Skeletal muscle satellite cell (primary cell): ENCODE results near the gene NTNG2.

Experiments
- H3K27me3 ChIP-seq: 2 replicates; pipeline ENCODE4 v1.7.0; 2013; ENCODE audit warnings: low read length; ENCODE audit not compliant: control insufficient read depth, insufficient read depth
- H3K36me3 ChIP-seq: 2 replicates; pipeline ENCODE4 v1.7.0; 2013; ENCODE audit warnings: mild to moderate bottlenecking, control low read depth, low read length; ENCODE audit not compliant: insufficient read depth
- H3K4me1 ChIP-seq: 2 replicates; pipeline ENCODE4 v1.7.0; 2013; ENCODE audit warnings: low read length; ENCODE audit not compliant: control insufficient read depth, insufficient read depth
- H3K4me2 ChIP-seq: 2 replicates; pipeline ENCODE4 v1.7.0; 2013; ENCODE audit warnings: mild to moderate bottlenecking, low read length
- H3K4me3 ChIP-seq: 2 replicates; pipeline ENCODE4 v1.7.0; 2013; ENCODE audit warnings: low read length
- H3K9ac ChIP-seq: 2 replicates; pipeline ENCODE4 v1.7.0; 2013; ENCODE audit warnings: mild to moderate bottlenecking, low read depth, low read length, moderate library complexity
- H3K9me3 ChIP-seq: replicated peaks from 2 replicates; pipeline ENCODE4 v1.7.0; 2013; ENCODE audit warnings: mild to moderate bottlenecking, control low read depth, low read length

Gene NTNG2

DNA sequence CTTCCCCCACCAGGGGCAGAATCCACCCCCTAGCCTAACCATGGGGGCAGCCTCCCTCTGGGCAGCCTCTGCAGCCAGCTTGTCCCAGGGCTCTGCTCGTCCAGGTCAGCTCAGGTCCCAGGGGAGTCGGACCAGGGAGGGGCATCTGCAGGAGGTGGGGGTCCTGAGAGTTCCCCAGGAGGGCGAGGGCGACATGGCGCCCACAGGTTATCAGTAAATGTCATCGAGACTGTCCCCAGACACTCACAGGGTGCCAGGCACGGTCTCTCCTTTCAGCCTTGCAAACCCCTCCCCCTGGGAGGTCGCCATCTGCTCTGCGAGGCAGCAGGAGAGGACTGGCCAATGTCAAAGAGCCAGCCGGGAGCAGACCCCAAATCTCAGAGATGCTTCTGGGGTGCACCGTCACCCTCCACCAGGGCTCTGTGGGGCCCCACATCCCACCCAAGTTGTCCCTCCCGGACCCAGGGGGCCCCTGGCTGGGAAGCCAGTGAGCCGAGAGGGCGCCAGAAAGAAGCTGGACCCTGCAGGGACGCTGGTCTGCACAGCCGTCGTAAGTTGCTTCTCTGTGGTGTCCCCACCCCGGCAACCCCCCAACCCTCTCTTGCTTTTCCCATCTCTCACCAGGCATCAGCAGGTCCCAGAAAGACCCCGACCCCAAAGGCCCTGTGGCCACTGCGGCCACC lies 69.3 kb downstream of the NTNG2 start:
- Histone ChIP-seq H3K9me3 (no peaks in the 10 kb centered on the region), H3K4me1 (no peaks in the 10 kb centered on the region), H3K36me3 (no peaks in the 10 kb centered on the region), H3K27me3 (peaks cover 90% of the 10 kb centered on the region), H3K9ac (no peak overlapping the region), H3K4me2 (no peak overlapping the region), H3K4me3 (no peak overlapping the region)

DNA sequence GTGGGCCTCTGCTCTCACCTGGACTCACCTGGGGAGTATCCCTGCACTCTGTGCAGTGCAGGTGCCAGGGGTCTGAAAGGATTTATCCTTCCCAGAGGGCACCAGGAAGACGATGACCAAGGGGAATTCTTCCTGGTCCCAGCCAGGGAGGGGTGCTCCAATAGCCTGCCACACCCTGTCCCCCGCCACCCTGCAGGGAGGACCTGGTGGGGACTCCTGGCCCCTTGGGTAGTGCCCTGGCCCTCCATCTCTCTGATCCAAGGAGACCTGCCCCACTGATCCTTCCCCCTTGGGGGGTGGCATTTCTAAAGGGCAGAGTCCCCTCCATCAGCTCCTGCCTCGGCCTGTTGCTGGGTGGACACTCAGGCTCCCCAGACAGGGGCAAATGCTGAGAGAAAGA lies 70.7 kb downstream of the NTNG2 start:
- peaks cover 89% of the 10 kb centered on the region for H3K27me3 ChIP-seq
- H3K4me3 ChIP-seq, result no peak overlapping the region
- H3K9ac ChIP-seq, result no peak overlapping the region
- H3K4me1 ChIP-seq, result no peaks in the 10 kb centered on the region
- H3K4me2 ChIP-seq, result no peak overlapping the region
- no peaks in the 10 kb centered on the region for H3K9me3 ChIP-seq
- H3K36me3 ChIP-seq, result no peaks in the 10 kb centered on the region

DNA sequence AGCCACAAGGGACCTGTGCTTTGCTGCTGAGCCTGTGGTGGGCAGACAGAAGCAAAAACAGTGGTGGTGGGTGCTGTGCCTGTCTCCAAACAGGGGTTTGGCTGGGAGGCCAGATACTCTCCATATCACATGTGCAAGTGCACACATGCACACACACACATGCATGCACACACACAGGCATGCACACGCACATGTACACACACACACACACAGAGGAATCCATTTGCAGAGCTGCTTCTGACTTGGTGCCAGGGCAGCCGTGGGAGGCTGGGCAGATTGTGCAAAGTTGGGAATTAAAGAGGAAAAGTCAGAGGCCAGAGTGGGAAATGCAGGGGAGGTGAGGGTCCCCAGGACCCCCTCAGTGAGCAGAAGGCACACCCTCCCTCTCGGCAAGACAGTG lies 71.3 kb downstream of the NTNG2 start:
- Histone ChIP-seq H3K4me2 (no peak overlapping the region), H3K4me3 (no peak overlapping the region), H3K9me3 (no peaks in the 10 kb centered on the region), H3K4me1 (no peaks in the 10 kb centered on the region), H3K36me3 (no peaks in the 10 kb centered on the region), H3K27me3 (peaks cover 88% of the 10 kb centered on the region), H3K9ac (no peak overlapping the region)

DNA sequence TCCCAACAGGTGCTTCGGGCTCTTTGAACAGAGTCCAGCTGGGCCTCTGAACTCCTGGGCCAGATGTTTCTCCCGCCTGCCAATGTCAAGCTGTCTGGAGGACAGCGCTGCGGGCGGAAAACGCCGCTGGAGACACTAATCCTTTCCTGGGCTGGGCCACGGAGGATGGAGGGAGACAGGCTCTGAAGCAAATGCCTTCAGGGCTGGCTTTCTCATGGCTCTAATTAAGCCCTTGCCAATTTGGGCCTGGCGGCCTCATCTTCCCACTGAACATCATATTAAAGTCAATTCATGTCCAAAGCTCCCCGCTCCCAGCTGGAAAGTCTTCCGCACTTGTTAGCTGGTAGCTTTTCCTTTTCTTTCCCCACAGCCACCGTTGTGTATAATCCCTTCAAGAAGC lies 72.7 kb downstream of the NTNG2 start:
- Histone ChIP-seq H3K4me3 (no peak overlapping the region), H3K4me2 (no peak overlapping the region), H3K27me3 (peaks cover 87% of the 10 kb centered on the region), H3K36me3 (no peaks in the 10 kb centered on the region), H3K4me1 (no peaks in the 10 kb centered on the region), H3K9ac (no peak overlapping the region), H3K9me3 (no peaks in the 10 kb centered on the region)

DNA sequence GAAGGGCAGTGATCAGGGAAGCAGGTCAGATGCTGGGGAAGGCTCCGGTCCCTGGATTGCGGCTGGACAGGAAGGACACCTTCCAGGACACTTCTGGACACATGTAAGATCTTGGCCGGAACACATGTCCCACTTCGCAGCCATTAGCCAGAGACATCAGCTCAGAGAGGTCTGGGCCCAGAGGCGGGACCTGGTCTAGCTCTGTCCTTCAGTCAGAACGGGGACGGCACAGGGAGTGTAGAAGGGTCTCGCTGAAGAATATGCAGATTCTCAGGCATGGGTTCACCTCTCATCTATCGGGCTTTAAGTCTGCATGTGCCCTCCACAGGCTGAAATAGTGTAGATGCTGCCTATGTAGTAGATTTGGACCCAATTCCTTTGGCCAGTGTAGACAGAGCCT lies 73.3 kb downstream of the NTNG2 start:
- no peak overlapping the region for H3K9ac ChIP-seq
- H3K27me3 ChIP-seq, result peaks cover 87% of the 10 kb centered on the region
- no peaks in the 10 kb centered on the region for H3K4me1 ChIP-seq
- H3K9me3 ChIP-seq, result no peaks in the 10 kb centered on the region
- H3K4me2 ChIP-seq, result no peak overlapping the region
- no peaks in the 10 kb centered on the region for H3K36me3 ChIP-seq
- no peak overlapping the region for H3K4me3 ChIP-seq

DNA sequence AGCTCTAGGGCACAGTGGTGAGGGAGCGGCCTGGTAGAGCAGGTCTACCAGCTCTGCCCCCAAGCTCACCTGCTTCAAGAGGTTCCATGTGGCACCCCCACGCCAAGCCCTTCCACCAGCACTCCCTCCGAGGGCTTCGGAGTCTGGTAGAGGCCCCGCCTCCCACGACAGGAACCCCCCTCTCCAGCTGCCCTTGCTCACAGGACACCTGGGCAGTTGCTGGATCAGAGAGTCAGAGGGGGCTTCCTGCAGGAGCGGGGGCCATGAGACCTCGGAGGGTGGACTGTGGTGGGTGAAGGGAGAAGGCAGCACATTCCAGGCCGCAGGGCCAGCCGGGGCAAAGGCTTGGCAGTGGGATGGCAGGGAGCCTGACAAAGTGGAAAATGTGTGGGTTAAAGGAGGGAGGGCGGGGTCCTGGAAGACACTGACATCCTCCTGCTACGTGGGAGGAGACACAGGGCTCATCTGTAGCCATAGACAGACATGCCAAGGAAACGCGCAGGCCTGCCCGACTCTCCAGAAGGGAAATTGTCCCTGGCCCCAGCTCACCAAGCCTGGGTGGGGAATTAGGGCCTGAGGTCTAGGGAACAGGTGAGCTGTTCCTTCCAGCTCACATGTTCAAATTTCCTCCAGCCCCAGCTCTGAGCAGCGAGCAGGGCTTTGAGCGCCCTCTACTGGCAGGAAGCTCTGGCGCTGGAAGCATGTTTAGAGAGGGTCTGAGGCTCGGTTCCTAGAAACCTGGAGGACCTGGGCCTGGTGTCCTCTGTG lies 74.2 kb downstream of the NTNG2 start:
- peaks cover 4% of the 10 kb centered on the region for H3K4me1 ChIP-seq
- no peak overlapping the region for H3K4me3 ChIP-seq
- H3K27me3 ChIP-seq, result peaks cover 87% of the 10 kb centered on the region

DNA sequence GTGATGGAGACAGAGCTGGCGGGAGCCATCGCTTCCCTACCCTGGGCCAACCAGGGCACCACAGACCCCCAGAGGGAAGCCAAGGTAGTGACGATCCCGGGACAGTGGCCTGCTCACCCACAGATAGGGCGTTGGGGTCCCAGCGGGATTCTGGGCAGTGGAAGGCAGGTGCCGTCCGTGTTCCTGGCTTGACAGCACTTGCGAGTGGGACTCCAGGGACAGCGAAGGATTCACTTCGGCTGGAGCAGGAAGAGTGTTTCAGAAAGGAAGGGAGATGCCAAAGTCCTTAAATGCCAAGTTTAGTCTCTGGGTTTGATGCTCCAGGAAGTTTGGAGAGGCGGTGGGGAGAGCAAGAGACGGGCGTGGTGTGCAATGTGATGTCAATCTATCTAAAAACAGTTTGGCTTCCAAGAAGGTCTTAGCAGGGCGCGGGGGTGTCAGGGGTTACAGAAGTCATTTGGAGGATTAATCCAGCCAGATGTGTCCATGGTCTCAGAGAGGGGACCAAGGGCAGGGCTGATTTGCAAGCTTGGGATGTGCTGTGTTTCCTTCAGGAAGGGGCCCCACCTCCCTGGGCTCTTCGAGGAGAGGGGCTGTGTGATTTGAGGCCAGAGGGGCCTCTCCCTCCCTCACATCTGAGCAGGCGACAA lies 74.9 kb downstream of the NTNG2 start:
- H3K4me3 ChIP-seq, result no peak overlapping the region
- peaks cover 9% of the 10 kb centered on the region for H3K4me1 ChIP-seq
- no peaks in the 10 kb centered on the region for H3K36me3 ChIP-seq
- no peak overlapping the region for H3K9ac ChIP-seq
- no peaks in the 10 kb centered on the region for H3K9me3 ChIP-seq
- no peak overlapping the region for H3K4me2 ChIP-seq
- peaks cover 83% of the 10 kb centered on the region for H3K27me3 ChIP-seq

More for the DNA sequence above, 74.2 kb downstream of the NTNG2 start:
- no peaks in the 10 kb centered on the region for H3K36me3 ChIP-seq
- H3K9ac ChIP-seq, result no peak overlapping the region
- no peak overlapping the region for H3K4me2 ChIP-seq
- H3K9me3 ChIP-seq, result no peaks in the 10 kb centered on the region

DNA sequence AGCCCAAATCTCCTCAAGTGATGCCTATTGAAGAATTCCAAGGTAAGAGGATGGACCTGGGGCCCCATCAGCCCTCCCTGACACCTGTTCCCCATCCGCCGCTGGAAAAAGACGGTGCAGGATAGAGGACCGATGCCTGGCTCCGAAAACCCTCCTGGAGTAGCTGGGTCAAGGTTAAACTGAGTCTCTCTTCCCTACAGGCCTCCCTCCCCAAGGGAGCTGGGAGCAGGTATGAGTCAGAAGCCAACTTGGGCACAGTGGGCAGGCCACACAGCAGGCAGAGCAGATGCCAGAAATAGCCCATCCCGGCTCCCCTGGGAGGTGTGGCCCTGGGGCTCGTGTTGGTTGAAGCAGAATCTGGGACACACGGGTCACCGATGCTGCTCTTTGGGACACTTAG lies 75.6 kb downstream of the NTNG2 start:
- Histone ChIP-seq H3K36me3 (no peaks in the 10 kb centered on the region), H3K4me3 (no peak overlapping the region), H3K4me2 (no peak overlapping the region), H3K4me1 (peaks cover 11% of the 10 kb centered on the region), H3K9me3 (no peaks in the 10 kb centered on the region), H3K27me3 (peaks cover 79% of the 10 kb centered on the region), H3K9ac (no peak overlapping the region)

DNA sequence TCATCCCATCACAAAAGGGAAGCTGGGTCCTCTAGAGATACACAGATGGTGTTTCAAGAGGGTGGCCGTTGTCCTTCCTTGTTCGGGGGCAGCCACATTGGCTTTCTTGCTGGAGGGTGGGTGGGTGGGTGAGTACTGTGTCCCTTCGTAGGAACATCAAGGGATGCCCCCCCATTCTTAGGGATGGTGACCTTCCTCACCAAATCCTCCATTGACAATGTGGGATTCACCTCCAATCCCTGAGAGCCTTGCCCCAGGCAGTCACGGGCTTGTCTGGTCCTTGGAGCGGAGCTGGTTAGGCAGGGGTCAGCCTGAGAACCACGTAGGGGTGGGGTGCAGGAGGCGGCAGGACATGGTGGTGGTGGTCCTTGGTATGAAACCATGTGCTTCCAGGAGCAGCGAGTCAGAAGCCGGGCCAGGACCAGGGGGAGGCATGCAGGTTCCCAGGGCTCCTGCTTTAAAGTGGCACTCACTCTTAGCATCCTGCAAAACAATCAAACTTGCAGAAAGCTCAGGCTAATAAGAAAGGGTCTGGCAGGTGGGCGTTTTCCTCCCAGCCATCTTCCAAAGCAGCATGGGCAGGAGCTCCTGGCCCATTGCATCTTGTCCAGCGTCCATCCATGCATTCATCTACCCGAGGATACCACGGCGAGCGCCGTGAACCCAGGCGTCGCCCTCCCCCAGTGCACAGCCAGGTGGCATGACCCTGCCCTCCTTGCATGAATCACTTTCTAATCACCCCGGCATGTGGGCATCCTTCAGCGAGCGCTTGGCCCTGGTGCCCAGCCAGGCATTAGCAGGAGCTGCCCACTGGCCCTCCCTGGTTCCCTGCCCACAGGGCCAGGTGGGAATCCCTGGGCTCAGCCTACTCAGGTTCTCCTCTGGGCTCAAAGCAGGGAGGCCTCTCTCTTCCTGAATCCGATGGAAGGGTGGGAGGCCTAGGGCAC lies 76.4 kb downstream of the NTNG2 start:
- Histone ChIP-seq H3K9me3 (no peaks in the 10 kb centered on the region), H3K4me3 (no peak overlapping the region), H3K4me1 (peaks cover 11% of the 10 kb centered on the region), H3K4me2 (no peak overlapping the region), H3K36me3 (no peaks in the 10 kb centered on the region), H3K9ac (no peak overlapping the region), H3K27me3 (peaks cover 79% of the 10 kb centered on the region)

DNA sequence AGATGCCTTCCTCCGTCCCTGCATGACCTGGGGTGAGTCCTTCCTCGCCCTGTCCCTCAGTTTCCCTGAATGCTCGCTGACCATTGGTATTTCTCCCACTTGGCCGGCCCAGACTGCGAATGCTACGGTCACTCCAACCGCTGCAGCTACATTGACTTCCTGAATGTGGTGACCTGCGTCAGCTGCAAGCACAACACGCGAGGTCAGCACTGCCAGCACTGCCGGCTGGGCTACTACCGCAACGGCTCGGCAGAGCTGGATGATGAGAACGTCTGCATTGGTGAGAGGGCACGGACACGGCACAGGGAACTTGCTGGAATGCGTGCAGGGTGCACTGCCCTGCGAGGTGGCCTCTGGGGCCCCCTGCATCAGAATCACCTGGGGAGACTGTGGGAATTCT lies 77.1 kb downstream of the NTNG2 start:
- H3K36me3 ChIP-seq, result no peaks in the 10 kb centered on the region
- peaks cover 81% of the 10 kb centered on the region for H3K27me3 ChIP-seq
- H3K9me3 ChIP-seq, result no peaks in the 10 kb centered on the region
- H3K4me1 ChIP-seq, result peaks cover 11% of the 10 kb centered on the region
- no peak overlapping the region for H3K9ac ChIP-seq
- H3K4me3 ChIP-seq, result no peak overlapping the region
- no peak overlapping the region for H3K4me2 ChIP-seq

DNA sequence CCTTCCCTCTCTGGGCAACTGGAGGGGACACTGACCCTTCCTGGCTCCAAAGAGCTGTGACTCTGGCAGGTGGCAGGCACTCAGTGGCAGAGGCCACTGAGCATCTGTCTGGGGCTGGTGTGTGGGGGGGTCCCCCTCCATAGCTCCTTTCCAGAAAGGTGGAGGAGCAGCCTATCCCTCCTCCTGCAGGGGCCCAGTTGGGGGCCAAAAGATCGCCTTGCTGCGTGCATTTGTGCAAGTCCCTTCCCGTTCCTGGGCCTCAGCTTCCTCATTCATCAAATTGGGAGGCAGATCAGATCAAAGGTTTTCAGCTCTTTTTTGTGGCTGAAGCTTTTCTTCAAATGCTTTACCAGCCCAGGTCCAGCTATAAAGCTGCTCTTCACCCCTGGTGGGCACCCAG lies 77.7 kb downstream of the NTNG2 start:
- H3K36me3 ChIP-seq, result no peaks in the 10 kb centered on the region
- H3K4me1 ChIP-seq, result peaks cover 11% of the 10 kb centered on the region
- H3K27me3 ChIP-seq, result peaks cover 81% of the 10 kb centered on the region
- no peak overlapping the region for H3K4me2 ChIP-seq
- H3K9ac ChIP-seq, result no peak overlapping the region
- H3K9me3 ChIP-seq, result no peaks in the 10 kb centered on the region
- H3K4me3 ChIP-seq, result no peak overlapping the region
